Testis (tissue), 3 donors: ENCODE measurements around the gene NRG2. TPM values are rescaled to one million over a fixed set of nuclear protein-coding genes. Genes with fewer than 3 reads are reported as not detected.

ENCODE experiments used
- DNase-seq: peaks from one replicate; pipeline ENCODE4 v3.0.0-alpha.2; 2019
- H3K27ac ChIP-seq, 2 donors: fragments of 200-600 bp; sonication (generic); one replicate each; pipeline ENCODE4 v1.5.1; 2019
- H3K27me3 ChIP-seq: fragments of 200-600 bp; sonication (generic); one replicate; pipeline ENCODE4 v1.5.1; 2019
- H3K36me3 ChIP-seq: fragments of 200-600 bp; sonication (generic); one replicate; pipeline ENCODE4 v1.5.1; 2017; ENCODE audit warnings: low read depth; ENCODE audit errors: missing control alignments
- H3K4me1 ChIP-seq: fragments of 200-600 bp; sonication (generic); one replicate; pipeline ENCODE4 v1.5.1; 2019
- H3K4me3 ChIP-seq, 2 donors: fragments of 200-600 bp; sonication (generic); one replicate each; pipeline ENCODE4 v1.5.1; 2017 to 2019
- H3K9me3 ChIP-seq: fragments of 200-600 bp; sonication (generic); one replicate; pipeline ENCODE4 v1.5.1; 2017
- POLR2A ChIP-seq: fragments of 450-650 bp; IDR thresholded peaks from one replicate; pipeline ENCODE4 v1.6.1; 2017; ENCODE audit warnings: antibody characterized with exemption, mild to moderate bottlenecking, moderate library complexity
- WGBS, 2 donors: methylation state at CpG; one replicate each; pipeline ENCODE4 v1.1.5; 2018; 5-methylcytosine and 5-hydroxymethylcytosine counted together
- intact Hi-C: fragments of 100-400 bp; cut with DNase I; formaldehyde crosslinking; loops from one replicate; pipeline ENCODE4 v1.15.1; 2023; ENCODE audit warnings: low total_unique reads
- polyA plus RNA-seq: library from polyadenylated mRNA; stranded (reverse); fragments of 350-450 nt; fragmentation: Illumina TruSeq; extraction: RNeasy Lipid Tissue Mini Kit (QIAGEN cat#74804); gene quantifications from one replicate; pipeline ENCODE4 v1.2.3, GENCODE V29; 2014; ENCODE audit warnings: low read depth, low replicate concordance; ENCODE audit not compliant: insufficient read depth
- total RNA-seq, 2 donors: library from RNA; depleted of rRNA; stranded (reverse); fragments of >200 nt; gene quantifications; one replicate each; pipeline ENCODE4 v1.2.3, GENCODE V29; 2016
- TF ChIP-seq, protein P1 (sequence below), 3 experiments: fragments of 450-650 bp in 2 of 3; fragments of 200-600 bp in 1 of 3; sonication (generic) in 1 of 3; IDR thresholded peaks; one replicate each; pipeline ENCODE4 v1.5.1; 2016 to 2019; ENCODE audit warnings: antibody characterized with exemption in 3 of 3, mild to moderate bottlenecking in 2 of 3, moderate library complexity in 1 of 3

NRG2 gene
- total and polyA plus RNA-seq, 3 donors from 2014 or later, result 4.8 to 23.2 (median 13.0) TPM

DNA sequence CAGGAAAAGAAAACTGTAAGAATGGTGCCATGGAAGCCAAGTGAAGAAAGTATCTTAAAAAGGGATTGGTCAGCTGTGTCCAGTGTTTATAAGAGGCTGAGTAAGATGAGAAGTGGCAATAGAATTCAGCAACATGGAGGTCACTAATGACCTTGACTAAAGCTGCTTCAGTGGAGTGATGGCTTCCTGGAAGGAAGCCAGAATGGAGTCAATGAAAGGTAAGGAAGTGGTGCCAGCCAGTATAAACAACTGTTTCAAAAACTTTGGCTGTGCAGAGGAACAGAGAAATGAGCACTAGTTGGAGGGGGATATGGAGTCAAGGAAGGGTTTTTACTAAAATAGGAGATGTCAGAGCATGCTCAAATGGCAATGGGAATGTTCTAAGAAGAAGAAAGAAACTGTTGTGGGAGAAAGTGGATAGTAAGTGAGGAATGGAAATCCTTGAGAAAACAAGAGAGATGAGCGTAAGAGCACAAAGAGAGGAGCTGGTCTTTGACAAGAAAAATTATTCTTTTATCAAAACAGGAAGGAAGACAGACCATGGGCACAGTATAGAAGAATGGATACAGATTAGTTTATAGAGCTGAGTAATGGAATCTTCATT lies 11.1 kb upstream of the NRG2 start:
- Histone ChIP-seq H3K36me3 (no peaks in the 10 kb centered on the region), H3K4me1 (peaks cover 9% of the 10 kb centered on the region), H3K27ac (no peak overlapping the region), H3K27me3 (no peaks in the 10 kb centered on the region), H3K4me3 (no peak overlapping the region), H3K9me3 (no peaks in the 10 kb centered on the region)
- intact Hi-C loops, result no loop called here
- no peak for TF ChIP-seq POLR2A
- TF ChIP-seq, protein P1, sequence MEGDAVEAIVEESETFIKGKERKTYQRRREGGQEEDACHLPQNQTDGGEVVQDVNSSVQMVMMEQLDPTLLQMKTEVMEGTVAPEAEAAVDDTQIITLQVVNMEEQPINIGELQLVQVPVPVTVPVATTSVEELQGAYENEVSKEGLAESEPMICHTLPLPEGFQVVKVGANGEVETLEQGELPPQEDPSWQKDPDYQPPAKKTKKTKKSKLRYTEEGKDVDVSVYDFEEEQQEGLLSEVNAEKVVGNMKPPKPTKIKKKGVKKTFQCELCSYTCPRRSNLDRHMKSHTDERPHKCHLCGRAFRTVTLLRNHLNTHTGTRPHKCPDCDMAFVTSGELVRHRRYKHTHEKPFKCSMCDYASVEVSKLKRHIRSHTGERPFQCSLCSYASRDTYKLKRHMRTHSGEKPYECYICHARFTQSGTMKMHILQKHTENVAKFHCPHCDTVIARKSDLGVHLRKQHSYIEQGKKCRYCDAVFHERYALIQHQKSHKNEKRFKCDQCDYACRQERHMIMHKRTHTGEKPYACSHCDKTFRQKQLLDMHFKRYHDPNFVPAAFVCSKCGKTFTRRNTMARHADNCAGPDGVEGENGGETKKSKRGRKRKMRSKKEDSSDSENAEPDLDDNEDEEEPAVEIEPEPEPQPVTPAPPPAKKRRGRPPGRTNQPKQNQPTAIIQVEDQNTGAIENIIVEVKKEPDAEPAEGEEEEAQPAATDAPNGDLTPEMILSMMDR (IDR thresholded peaks at IDR 0.05), result no peak
- DNase-seq, result no peak
- 58 to 81% methylated on average over 1 of the region's 1 CpG for WGBS, 2 donors

DNA sequence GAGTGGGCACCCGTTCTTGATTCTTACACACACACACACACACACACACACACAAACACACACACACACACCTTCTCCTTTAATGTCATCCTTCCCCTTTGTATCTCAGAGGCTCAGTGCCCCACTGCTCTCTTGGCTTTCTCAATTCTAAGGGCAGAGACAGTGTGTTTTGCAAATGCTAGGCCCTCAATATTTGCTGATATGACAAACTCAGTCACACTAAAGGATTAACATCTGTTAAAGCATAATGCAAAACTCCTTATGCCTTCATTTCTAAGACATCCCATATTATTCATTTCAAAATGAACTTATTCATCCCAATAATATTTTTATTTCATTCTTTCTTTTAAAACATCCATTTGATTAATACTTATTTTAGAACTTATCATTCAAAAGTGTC lies 8.9 kb upstream of the NRG2 start:
- intact Hi-C loops, result no loop called here
- no peaks in the 10 kb centered on the region for H3K36me3 ChIP-seq
- DNase-seq, result no peak
- H3K27me3 ChIP-seq, result no peaks in the 10 kb centered on the region
- WGBS, 2 donors, result 76 to 78% methylated on average over 1 of the region's 1 CpG
- H3K4me3 ChIP-seq, result no peak overlapping the region
- H3K4me1 ChIP-seq, result peaks cover 11% of the 10 kb centered on the region
- TF ChIP-seq, protein P1 (IDR thresholded peaks at IDR 0.05), result no peak
- no peak for TF ChIP-seq POLR2A
- H3K9me3 ChIP-seq, result no peaks in the 10 kb centered on the region
- H3K27ac ChIP-seq, result no peak overlapping the region

DNA sequence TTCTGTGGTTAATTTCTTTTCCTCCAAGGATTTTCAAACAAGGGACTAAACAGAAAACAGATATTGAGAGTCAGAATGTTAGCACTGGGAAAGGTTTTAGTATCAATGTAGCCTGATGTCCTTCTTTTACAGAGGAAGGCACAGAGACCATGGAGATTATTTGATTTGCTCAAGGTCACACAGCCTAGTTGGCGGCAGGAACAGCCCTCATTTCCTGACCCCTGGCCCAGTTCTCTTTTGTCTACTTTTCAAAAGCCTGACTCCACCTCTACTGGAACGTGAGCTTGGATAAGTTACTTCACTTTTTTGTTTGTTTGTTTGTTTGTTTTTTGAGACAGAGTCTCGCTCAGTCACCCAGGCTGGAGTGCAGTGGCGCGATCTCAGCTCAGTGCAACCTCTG lies 6.6 kb upstream of the NRG2 start:
- H3K4me1 ChIP-seq, result peaks cover 11% of the 10 kb centered on the region
- H3K4me3 ChIP-seq, result no peak overlapping the region
- H3K36me3 ChIP-seq, result no peaks in the 10 kb centered on the region
- 63 to 66% methylated on average over 5 of the region's 5 CpGs for WGBS, 2 donors
- intact Hi-C loops, result no loop called here
- no peak for TF ChIP-seq POLR2A
- TF ChIP-seq, protein P1 (IDR thresholded peaks at IDR 0.05), result no peak
- no peak for DNase-seq
- peak overlapping the region in 1 of 2 donors; percentile 26 for H3K27ac ChIP-seq
- no peaks in the 10 kb centered on the region for H3K9me3 ChIP-seq
- H3K27me3 ChIP-seq, result no peaks in the 10 kb centered on the region

DNA sequence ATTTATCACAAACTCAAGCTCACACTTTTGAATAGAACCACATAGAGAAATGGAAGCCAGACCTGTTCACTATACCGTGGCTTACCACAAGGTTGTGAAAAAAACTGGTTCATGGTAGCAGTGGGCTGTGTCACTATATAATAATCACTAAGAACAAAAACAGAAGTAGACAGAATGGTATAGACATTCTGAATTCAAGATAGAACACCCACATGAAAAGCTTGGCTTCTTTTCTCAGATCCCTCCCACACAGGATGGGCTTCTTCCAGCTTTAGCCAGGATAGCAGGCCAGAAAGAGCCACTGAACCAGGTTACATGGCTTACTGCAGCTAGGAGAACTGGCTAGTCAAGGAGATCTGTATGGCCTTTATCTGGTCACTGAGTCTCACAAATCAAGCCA lies 6.1 kb upstream of the NRG2 start:
- Histone ChIP-seq H3K4me1 (peaks cover 11% of the 10 kb centered on the region), H3K27ac (peak overlapping the region in 1 of 2 donors; percentile 26), H3K9me3 (no peaks in the 10 kb centered on the region), H3K27me3 (no peaks in the 10 kb centered on the region), H3K36me3 (no peaks in the 10 kb centered on the region), H3K4me3 (no peak overlapping the region)
- no peak for DNase-seq
- intact Hi-C loops, result no loop called here
- TF ChIP-seq, protein P1 (IDR thresholded peaks at IDR 0.05), result no peak
- no peak for TF ChIP-seq POLR2A
- 68 to 86% methylated on average over 1 of the region's 1 CpG for WGBS, 2 donors

DNA sequence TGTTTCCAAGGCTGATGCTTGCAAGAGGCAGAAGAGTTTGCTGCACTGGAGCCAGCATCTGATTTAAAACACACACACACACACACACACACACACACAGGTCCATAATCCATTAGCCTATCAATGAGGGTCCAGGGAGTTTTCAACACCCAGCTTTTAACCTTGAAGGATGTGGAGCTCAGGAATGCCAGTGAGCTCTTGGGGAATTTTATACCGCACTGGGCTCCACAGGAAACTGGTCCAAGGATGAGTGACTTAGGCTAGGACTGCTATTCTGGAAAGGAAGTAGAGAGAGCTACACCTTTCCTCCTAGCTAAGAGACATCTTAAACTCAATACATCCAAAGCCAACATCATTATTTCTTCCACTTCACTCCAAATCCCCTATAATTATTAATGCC lies 942 bp upstream of the NRG2 start:
- intact Hi-C loops, result no loop called here
- Histone ChIP-seq H3K27me3 (no peaks in the 10 kb centered on the region), H3K4me1 (peaks cover 42% of the 10 kb centered on the region), H3K36me3 (no peaks in the 10 kb centered on the region), H3K27ac (no peak overlapping the region), H3K9me3 (no peaks in the 10 kb centered on the region), H3K4me3 (no peak overlapping the region)
- 24 to 63% methylated on average over 1 of the region's 1 CpG for WGBS, 2 donors
- TF ChIP-seq, protein P1 (IDR thresholded peaks at IDR 0.05), result no peak
- no peak for TF ChIP-seq POLR2A
- no peak for DNase-seq
